Hematopoietic multipotent progenitor cell treated with erythropoietin and hydrocortisone succinate and interleukin-3 and kit ligand, for 6 days (in vitro differentiated cells): ENCODE results near the gene TENM4.

Source experiments
- DNase-seq: peaks from one replicate; pipeline ENCODE4 v3.0.0-alpha.2; 2015

The TENM4 gene

DNA sequence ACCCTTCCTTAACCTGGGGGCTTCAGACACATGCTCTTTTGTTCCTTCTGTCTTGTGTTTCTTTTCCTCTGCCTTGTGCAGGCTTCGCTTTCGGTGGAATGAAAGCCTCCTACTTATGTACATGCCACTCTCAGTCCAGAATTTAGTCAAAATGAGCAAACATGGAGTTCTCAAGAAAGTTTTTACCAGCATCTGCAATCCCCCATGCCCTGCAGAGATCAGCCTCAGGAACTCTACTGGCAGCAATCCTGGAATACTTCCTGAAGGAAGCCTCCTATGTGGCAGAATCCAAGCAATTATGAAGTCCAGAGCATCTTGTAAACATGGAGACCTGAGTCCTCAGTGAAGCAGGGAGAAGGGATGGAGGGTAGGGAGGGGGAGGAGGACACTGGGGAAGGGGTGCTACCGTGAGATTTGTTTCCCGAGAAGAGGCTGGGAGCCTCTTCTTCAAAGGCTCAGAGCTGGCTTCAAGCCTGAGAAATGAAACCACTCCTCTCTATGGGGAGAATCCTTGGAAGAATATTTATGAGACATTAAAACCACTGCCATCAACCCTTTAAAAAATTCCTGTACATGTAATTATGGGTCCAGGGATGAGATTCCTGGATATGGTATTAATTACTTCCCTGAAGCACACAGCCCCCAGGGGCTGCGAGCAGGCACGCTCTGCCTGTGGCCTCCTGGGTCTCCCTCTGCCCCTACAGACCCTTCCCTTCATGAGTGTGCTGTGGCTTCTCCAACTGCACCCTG, 58.4 kb downstream of the TENM4 start:
- no peak for DNase-seq

DNA sequence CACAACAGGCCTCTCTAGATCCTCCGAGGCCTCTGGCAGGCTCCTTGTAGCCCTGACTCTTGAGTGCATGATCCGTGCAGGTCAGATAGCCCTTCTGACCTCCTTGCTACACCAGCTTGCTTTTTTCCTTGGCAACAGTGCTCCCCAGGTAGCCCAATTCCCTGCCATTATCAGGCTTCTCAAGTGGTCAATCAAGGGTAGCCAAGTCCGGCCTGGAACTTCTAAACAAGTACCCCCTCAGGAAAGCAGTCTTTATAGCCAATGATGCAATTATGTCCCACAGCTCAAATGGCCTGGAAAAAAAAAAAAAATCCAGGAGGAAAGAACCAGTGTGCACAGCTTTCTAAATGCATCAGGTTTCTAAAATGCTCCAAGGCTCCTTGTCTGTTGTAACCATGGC, 59.8 kb downstream of the TENM4 start:
- DNase-seq = no peak

DNA sequence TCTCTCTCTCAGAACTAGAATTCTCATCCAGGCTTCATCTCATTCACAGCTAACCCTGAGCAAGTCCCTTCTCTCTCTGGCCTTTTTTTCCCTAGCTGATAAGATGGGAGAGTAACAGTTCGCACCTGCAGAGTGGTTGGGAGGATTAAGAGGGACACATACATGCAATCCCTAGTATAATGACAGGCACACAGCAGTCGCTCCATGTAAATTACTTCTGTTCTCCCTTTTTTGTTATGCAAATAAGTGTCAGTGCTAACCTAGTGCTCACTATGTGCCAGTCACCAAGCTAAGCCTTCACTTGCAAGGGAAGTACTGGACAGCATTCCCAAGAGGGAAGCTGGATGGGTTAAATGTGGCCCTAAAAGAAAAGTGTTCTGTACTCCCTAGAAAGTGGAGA, 63.4 kb downstream of the TENM4 start:
- no peak for DNase-seq

DNA sequence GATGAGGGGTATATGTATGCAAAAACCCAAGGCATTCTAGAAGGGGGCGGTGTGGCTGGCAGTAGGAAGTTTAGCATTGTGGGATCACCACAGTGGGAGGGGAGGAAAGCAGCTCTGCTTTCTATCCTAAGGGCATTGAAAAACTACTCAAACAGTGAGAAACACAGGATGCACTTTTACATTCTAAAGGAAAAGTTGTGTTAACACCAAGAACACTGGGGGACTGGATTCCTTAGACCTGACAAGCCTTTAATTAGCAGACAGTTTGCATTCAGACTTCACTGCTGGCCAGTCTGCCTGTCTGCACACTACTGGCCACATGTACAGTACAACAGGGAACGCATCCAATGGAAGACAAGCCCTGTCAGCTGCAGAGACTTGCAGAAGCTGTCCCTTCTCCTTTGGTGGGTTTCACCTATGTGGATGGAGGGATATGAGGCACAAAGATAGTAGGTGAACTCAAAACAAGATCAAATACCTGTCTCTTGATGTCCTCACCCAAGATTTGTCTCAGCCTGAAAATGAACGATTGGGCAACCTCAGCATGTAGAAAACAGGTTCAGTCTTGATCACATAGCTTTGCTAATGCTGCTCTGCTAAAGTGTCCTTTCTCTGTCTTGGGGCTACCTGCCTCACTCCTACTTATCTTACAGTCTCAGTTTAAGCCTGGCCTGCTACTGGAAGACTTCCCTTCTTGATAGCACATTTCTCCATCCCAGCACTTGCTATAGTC, 64.8 kb downstream of the TENM4 start:
- DNase-seq = no peak

DNA sequence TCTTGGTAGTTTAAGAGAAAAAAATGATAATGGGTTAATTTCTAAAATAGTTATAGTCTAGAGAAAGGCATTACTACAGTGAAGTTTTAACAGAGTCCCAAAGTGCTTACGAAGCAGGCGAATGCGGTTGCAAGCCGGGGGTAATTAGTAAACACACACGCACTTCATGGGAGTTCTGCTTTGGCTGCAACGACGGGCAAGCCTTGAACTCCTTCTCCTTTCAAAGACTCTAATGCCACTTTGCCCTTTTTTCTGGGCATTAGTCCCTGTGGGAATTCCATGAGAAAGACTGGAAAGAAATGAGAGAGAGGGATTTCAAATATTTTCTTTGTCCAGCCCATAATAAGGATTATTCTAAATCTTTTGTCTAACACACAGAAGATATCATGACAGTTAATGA, 66.1 kb downstream of the TENM4 start:
- no peak for DNase-seq

- DNase-seq = no peak
Observed at GRCh38 chr11:79371724-79372123, 69.1 kb downstream of the TENM4 start.

GRCh38 chr11:79371152-79371551, 69.7 kb downstream of the TENM4 start:
- DNase-seq = no peak

- no peak for DNase-seq
Observed at GRCh38 chr11:79369055-79369454, 71.8 kb downstream of the TENM4 start.

DNA sequence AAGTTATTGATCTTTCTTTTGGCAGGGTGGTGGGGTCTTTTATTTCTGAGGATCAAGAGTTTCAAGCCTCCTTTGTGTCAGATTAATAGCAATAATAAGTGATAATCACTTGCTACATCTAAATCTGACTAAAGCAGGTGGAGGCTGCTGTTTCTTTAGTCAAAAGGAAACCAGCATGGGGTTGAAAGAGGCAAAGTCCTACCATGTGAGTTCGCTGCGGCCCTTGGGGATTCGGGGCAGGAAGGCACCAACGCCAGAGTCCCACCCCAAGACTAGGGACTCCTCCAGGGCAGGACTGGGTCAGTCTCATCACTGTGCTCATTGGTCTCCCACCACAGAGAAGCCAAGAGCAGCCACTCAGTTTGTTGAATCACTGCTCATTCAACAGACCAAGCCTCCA, 73.0 kb downstream of the TENM4 start:
- no peak for DNase-seq

GRCh38 chr11:79366218-79366617, 74.6 kb downstream of the TENM4 start:
- no peak for DNase-seq

DNA sequence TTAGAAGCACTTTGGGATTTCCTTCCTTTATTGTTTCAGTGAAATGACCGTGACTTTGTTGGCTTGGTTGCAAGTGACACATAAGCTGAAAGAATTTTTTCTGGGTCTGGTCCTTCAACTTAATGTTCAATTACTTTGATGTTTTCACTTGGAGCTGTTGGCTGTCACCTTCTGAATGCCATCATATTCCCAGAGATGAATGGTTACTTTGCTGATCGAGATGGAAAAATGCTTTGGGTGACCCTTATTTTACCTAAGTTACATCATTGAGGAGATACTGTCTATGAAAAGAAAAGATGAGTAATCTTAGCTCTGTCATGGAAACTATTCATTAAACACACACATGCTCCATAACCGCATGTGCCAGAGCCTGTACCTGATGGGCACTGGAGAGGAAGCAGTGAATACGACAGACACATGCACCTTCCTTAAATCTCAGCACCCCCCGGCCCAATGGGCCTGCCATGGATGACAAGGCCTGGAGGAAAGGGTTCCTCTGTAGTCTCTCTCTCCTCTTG, 76.9 kb downstream of the TENM4 start:
- DNase-seq = no peak

DNA sequence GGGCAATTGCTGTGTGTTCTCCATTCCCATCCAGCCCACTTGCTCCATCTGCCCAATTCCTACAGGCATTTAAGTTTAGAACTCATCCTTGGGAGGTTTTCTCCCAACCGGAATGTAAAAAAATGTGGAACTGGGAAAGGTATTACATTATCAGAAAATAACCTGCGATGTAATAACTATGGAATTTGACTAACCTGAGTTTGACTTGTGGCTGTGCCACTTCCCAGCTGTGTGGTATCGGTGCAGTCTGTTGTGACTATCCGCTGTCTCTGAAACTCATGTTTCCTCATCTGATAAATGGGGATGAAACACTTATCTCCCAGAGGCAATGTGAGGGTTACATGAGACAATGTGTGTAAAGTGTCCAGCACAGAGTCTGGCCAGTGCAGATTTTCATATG, 77.6 kb downstream of the TENM4 start:
- no peak for DNase-seq

DNA sequence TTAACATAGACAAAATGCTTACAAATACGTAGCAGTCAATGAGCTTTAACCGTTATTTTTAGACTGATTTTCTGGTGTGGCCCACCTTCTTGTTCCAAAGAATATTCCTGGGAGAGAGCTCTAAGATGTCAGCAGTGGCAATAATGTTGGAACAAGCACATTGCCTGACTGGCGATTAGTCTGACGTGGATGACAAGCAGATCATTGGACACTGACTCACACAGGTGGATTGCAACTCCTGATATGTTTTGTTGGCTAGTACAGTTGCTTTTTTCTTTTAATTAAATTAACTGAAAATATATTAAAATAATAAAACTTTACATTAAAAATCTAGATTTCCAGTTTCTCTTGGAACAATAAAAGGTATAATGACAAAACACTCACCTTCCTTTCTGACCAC, 78.0 kb downstream of the TENM4 start:
- DNase-seq = no peak

- DNase-seq = no peak
Observed at GRCh38 chr11:79362206-79362757, 78.5 kb downstream of the TENM4 start.

DNA sequence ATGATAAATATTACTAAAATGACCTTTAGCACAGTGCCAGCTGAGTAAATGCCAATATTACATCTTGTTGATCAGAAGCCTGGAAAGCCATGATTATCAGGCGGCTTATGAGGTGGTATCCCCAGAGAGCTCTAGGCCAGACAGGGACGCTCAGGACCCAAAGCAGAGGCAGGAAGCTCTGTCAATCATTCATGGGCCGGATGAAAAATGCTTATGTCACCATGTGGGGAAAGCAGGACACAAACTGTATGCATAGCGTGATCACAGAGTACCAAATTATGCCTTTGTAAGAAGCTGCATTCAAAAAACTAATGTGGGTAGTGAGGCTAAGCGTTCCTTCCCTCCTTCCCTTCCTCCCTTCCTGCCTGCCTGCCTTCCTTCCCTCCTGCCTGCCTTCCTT, 82.6 kb downstream of the TENM4 start:
- no peak for DNase-seq

- no peak for DNase-seq
Observed at GRCh38 chr11:79353706-79354105, 87.1 kb downstream of the TENM4 start.

GRCh38 chr11:79352349-79352703, 88.5 kb downstream of the TENM4 start:
- DNase-seq = no peak

GRCh38 chr11:79348976-79349682, 91.7 kb downstream of the TENM4 start:
- DNase-seq = no peak

GRCh38 chr11:79346021-79346420, 94.8 kb downstream of the TENM4 start:
- DNase-seq = no peak

GRCh38 chr11:79344753-79345294, 96.0 kb downstream of the TENM4 start:
- no peak for DNase-seq

GRCh38 chr11:79342686-79343085, 98.1 kb downstream of the TENM4 start:
- DNase-seq = no peak

DNA sequence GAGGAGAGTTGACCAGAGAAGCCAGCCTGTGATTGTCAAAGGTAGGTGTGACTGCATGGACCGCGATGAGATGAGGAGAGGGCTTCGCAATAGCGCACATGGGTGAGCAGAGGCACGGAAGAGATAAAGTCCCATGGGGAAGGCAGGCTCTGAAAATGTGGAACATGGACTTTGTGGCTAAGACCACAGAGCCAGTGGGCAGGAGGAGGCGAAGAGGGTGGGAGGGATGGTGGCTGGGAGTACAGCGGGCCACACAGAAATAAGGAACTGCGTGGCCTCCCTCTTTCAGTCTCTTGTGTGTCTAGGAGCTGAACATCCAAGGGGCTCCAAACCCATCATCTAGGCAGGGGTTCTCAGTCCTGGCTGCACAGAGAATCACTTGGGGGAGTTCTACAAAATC, 98.6 kb downstream of the TENM4 start:
- no peak for DNase-seq

- DNase-seq = no peak
Observed at GRCh38 chr11:79340535-79340934, 100.3 kb downstream of the TENM4 start.
